ENCODE measurements around the gene HSFX1.

- TF ChIP-seq CTCF (IDR thresholded peaks at IDR 0.05) (no peak), POLR2A (IDR thresholded peaks at IDR 0.05) (no peak), POLR2AphosphoS5 (IDR thresholded peaks at IDR 0.05; ENCODE audit: insufficient read depth in 1 of 2, low read depth in 1 of 2) (no peak)
Observed at GRCh38 chrX:149758068-149758714, 15.7 kb upstream of the HSFX1 start.

Measured in vagina (tissue), 2 donors.